Measurements from ENCODE around the gene CHGA. TPM values are rescaled to one million over a fixed set of nuclear protein-coding genes. Genes with fewer than 3 reads are reported as not detected.

The CHGA gene
- total RNA-seq, 1 experiment from 2014 or later = not detected

DNA sequence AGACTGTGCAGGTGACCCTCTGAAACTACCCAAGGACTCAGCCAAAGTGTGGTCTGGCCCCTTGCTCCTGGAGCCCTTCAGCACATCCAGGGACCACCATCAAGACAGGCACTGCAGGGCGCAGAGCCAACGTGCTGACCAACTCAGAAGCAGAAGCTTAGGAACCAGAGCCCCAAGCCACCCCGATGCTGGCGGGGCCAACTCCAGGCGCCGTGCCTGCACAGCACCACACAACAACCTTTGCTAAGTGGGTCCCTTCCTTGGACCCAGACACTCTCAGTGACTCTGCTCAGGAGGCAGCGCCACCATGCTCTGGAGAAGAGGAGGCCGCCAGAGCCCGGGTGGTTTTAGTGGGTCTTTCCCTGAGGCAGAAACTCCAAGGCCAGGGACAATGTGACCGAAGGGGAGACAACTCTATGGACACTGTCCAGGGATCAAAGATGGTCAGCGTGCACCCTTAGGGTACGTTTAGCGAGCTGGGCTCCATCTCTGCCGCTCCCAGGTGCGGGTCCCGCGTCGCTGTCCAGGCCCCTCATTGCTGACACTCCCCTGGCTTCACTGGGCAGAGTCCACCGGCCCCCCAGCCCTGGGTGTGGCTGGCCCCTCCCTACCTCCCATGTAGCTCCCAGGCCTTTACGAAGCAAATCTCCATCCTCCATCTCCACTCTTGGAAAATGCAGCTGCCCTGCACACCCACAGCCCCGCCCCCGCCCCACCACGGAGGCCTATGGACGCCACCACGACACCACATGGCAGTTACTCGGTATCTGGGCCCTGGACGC, 16.1 kb downstream of the CHGA start:
- POLR2A ChIA-PET = no interaction called here
- RAD21 ChIA-PET (ENCODE audit: low non-redundant PET in 1 of 2, low total read pairs in 2 of 2, uncharacterized antibody in 2 of 2, unreplicated experiment in 2 of 2) = no interaction called here
- no peak for ATAC-seq

More for the DNA sequence above, 16.1 kb downstream of the CHGA start:
- intact Hi-C loops (cut with micrococcal nuclease) = no loop called here
- Histone ChIP-seq H3K27ac (ENCODE audit: low read depth, low read length) (no peak overlapping the region), H3K9ac (ENCODE audit: low read length) (no peak overlapping the region), H3K4me1 (ENCODE audit: control insufficient read depth in 1 of 2, insufficient read depth in 2 of 2, low read length in 2 of 2) (peaks cover 7 to 17% of the 10 kb centered on the region in 2 experiments; a peak in 3 of 4 replicates), H4K20me1 (ENCODE audit: insufficient read depth) (no peaks in the 10 kb centered on the region), H3K9me3 (ENCODE audit: control insufficient read depth in 1 of 2, insufficient read depth in 1 of 2, low read depth in 1 of 2, low read length in 2 of 2) (no peaks in the 10 kb centered on the region), H3K36me3 (ENCODE audit: control insufficient read depth in 1 of 2, insufficient read depth in 2 of 2, low read length in 2 of 2) (no peaks in the 10 kb centered on the region; a peak in 1 of 4 replicates), H3K27me3 (ENCODE audit: insufficient read depth, low read length) (no peaks in the 10 kb centered on the region), H2AFZ (ENCODE audit: low read depth, low read length, poor library complexity, severe bottlenecking) (no peak overlapping the region), H3K4me2 (ENCODE audit: low read length) (no peak overlapping the region), H3K9me2 (ENCODE audit: insufficient read depth) (no peaks in the 10 kb centered on the region), H3K79me2 (ENCODE audit: insufficient read depth, low read length) (no peaks in the 10 kb centered on the region), H3K4me3 (replicated peaks in 1 of 2; ENCODE audit: low read depth in 1 of 2, low read length in 2 of 2) (no peak overlapping the region)
- TF ChIP-seq ZFX (IDR thresholded peaks at IDR 0.05) (no peak), SP1 (IDR thresholded peaks at IDR 0.05; ENCODE audit: low read depth) (no peak), ELF1 (IDR thresholded peaks at IDR 0.05; ENCODE audit: borderline replicate concordance, low read depth) (no peak), FOSL1 (IDR thresholded peaks at IDR 0.05; ENCODE audit: low read depth) (no peak), RAD21 (IDR thresholded peaks at IDR 0.05; ENCODE audit: low read depth) (no peak), POLR2A (IDR thresholded peaks at IDR 0.05; ENCODE audit: borderline replicate concordance, extremely low read depth, insufficient read depth, insufficient read length) (no peak), ZNF274 (IDR thresholded peaks at IDR 0.05; ENCODE audit: low read depth, low read length) (no peak), SIN3A (IDR thresholded peaks at IDR 0.05; ENCODE audit: low read depth) (no peak), CBX3 (IDR thresholded peaks at IDR 0.05; ENCODE audit: low read depth) (no peak), EZH2 (IDR thresholded peaks at IDR 0.05) (no peak)
- TF ChIP-seq, protein P1, sequence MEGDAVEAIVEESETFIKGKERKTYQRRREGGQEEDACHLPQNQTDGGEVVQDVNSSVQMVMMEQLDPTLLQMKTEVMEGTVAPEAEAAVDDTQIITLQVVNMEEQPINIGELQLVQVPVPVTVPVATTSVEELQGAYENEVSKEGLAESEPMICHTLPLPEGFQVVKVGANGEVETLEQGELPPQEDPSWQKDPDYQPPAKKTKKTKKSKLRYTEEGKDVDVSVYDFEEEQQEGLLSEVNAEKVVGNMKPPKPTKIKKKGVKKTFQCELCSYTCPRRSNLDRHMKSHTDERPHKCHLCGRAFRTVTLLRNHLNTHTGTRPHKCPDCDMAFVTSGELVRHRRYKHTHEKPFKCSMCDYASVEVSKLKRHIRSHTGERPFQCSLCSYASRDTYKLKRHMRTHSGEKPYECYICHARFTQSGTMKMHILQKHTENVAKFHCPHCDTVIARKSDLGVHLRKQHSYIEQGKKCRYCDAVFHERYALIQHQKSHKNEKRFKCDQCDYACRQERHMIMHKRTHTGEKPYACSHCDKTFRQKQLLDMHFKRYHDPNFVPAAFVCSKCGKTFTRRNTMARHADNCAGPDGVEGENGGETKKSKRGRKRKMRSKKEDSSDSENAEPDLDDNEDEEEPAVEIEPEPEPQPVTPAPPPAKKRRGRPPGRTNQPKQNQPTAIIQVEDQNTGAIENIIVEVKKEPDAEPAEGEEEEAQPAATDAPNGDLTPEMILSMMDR (IDR thresholded peaks at IDR 0.05 in 2 of 3, conservative IDR thresholded peaks at IDR 0.05 in 1 of 3; ENCODE audit: borderline replicate concordance in 1 of 3, insufficient read depth in 1 of 3, low read depth in 2 of 3, low read length in 2 of 3) = no peak
- TF ChIP-seq, protein P2, sequence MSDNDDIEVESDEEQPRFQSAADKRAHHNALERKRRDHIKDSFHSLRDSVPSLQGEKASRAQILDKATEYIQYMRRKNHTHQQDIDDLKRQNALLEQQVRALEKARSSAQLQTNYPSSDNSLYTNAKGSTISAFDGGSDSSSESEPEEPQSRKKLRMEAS (IDR thresholded peaks at IDR 0.05) = no peak
- CTCF ChIA-PET = no interaction called here
- no peak for DNase-seq (ENCODE audit: low read depth, low spot score)
- no TSS peak for BruUV-seq (replicated peaks)

Measured in HCT116 (cell line).